Gastrocnemius medialis (tissue), 4 donors: Measurements from ENCODE around the gene RGS5.

Source experiments
- CTCF ChIP-seq, 5 experiments: fragments of 450-650 bp in 3 of 5; fragments of 200-600 bp in 2 of 5; sonication (generic) in 2 of 5; IDR thresholded peaks in 4 of 5; conservative IDR thresholded peaks in 1 of 5; 1 replicate in 4 of 5; 2 replicates in 1 of 5; pipeline ENCODE4 v1.5.1; 2016 to 2019; ENCODE audit warnings: antibody characterized with exemption in 5 of 5, mild to moderate bottlenecking in 3 of 5, moderate library complexity in 3 of 5
- POLR2A ChIP-seq, 2 donors: fragments of 450-650 bp; IDR thresholded peaks; one replicate each; pipeline ENCODE4 v1.6.1; 2017; ENCODE audit warnings: antibody characterized with exemption in 2 of 2, mild to moderate bottlenecking in 2 of 2, moderate library complexity in 2 of 2

GRCh38 chr1:163120372-163120771 lies 82.3 kb downstream of the RGS5 start:
- TF ChIP-seq CTCF (IDR thresholded peaks at IDR 0.05 in 4 of 5, conservative IDR thresholded peaks at IDR 0.05 in 1 of 5) (no peak), POLR2A (IDR thresholded peaks at IDR 0.05) (no peak)
